ENCODE results near the gene PRRX2.
"Not testable (repeated sequence)": the region's sequence is repeated elsewhere in the genome, so short reads cannot be mapped to it uniquely, and the experiment has no call there.

The PRRX2 gene

GRCh38 chr9:129726322-129727160, 61.1 kb downstream of the PRRX2 start:
- in situ Hi-C loops (cut with MboI; ENCODE audit: low sequenced_read_pairs) = no loop called here

DNA sequence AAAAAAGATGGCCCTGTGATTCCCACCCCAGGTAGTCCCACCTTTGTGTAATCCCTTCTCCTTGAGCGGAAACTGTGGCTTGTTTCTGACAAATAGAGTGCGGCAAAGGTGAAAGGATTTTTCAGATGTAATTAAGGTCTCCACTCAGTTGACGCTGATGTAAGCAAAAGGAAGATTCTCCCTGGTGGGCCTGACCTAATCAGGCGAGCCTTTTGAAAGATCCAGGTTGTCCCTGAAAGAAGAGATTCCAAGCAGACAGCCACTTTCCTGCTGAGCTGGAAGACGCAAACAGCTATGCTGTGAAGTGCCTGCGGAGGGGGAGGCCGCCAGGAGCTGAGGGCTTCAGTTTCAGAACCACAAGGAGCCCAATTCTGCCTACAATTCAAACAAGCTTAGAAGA, 63.3 kb downstream of the PRRX2 start:
- in situ Hi-C loops (cut with MboI; ENCODE audit: low sequenced_read_pairs) = no loop called here

GRCh38 chr9:129731477-129732085, 66.1 kb downstream of the PRRX2 start:
- in situ Hi-C loops (cut with MboI; ENCODE audit: low sequenced_read_pairs) = no loop called here

- in situ Hi-C loops (cut with MboI; ENCODE audit: low sequenced_read_pairs) = no loop called here
Measured at GRCh38 chr9:129732100-129732499, 66.7 kb downstream of the PRRX2 start.

DNA sequence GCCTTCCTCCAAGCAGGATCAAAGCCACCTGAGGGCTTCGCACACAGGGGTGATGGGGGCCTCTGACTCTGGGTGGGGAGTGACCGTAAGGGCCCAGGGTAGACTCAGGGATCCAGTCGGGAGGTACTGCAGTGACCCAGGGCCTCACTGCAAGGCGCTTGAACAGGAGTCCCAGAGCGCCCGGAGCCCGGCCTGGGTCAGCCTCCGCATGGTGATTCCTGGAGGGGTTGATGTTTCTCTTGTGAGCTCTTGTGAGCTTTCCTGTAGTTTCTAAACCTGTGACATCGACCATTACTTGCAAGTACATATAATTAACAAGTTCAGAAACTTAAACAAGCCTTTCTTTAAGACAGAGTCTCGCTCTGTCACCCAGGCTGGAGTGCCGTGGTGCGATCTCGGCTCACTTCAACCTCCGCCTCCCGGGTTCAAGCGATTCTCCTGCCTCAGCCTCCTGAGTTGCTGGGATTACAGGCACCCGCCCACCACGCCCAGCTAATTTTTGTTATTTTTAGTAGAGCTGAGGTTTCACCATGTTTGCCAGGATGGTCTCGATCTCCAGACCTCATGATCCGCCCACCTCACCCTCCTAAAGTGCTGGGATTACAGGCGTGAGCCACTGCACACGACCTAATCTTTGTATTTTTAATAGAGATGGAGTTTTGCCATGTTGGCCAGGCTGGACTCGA, 67.6 kb downstream of the PRRX2 start:
- in situ Hi-C loops (cut with MboI; ENCODE audit: low sequenced_read_pairs) = no loop called here

DNA sequence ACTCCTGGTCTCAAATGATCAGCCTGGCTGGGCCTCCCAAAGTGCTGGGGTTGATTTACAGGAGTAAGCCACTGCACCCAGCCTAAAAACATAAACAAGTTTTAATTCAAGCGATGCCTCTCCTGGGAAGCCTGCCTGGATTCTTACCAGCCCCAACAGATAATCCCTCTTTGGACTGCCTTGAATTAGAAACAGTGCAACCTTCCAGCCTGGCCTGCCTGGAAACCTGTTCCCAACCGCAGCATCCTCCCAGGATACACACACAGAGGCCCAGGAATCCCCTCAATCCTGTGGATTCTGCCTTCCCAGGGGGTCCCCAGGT, 68.1 kb downstream of the PRRX2 start:
- in situ Hi-C loops (cut with MboI; ENCODE audit: low sequenced_read_pairs) = no loop called here

DNA sequence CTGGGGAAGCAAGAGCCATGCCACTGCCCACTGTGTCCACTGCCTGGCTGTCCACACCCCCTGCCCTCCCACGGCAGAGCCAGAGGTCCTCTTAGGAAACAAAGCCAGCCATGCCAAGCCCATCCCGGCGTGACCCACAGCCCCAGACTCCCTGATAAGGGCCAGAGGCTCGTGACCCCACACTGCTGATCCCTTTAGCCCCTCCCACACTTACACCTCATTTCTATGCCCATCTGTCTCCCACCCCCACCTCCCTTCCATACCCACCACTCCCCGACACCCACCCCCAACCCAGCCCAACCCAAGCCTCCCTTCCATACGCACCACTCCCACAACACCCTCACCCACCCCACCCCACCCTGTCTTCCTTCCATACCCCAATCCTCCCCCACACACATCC, 70.1 kb downstream of the PRRX2 start:
- in situ Hi-C loops (cut with MboI; ENCODE audit: low sequenced_read_pairs) = loop anchor here (5.0 kb wide), 1 partner anchor 47 kb away; no protein-coding TSS in a partner anchor

DNA sequence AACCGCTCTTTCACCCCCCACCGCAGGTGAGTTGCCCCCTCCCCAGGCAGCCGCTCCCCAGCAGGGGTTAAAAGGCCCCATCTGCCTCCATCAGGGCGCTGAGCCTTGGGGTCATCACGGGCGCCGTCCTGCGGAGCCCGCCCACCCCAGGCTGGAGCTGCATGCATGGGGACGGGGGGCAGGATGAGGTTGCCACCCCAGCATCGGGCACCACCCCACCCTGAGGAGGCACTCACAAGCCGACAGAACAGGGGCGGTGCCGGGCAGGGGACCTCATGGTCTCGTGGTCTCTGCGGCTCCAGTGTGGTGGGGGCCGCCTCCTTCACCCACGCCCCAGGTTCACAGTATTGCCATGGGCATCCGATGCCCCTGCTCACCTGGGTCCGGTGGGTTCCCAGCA, 70.9 kb downstream of the PRRX2 start:
- in situ Hi-C loops (cut with MboI; ENCODE audit: low sequenced_read_pairs) = loop anchor here (5.0 kb wide), 1 partner anchor 46 kb away; no protein-coding TSS in a partner anchor

DNA sequence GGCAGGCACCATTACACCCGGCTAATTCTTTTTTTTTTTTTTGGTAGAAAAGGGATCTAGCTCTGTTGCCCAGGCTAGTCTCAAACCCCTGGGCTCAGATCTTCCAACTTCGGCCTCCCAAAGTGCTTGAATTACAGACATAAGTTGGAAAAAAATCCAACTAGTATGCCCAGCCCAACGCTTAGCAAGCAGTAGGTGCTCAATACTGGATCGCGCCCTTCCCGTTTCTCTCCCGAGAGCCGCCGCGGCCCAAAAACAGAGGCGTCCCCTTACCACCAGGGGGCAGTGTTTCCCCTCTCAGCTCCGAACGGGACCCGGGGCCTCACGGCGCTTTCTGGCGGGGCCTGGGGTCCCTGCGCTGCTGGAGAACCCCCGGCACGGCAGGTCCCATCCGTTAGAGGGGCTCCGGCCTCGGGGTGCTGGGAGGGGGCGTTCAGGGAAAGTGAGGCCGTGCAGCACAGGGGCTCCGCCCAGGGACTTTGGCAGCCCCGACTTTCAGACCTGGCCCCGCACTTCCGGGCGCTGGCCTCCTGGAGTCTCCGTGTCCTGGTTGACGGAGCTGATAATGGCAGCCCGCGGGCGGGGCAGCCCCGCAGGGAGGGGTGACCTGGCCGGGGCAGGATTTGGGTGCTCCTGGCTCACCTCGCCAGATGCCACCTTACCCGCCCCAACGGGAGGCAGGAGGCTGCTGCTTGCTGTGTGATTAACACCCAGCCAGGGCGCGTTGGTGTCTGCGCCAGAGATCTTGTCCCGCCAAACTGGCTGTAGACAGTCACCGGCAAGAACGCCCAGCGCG, 72.2 kb downstream of the PRRX2 start:
- in situ Hi-C loops (cut with MboI; ENCODE audit: low sequenced_read_pairs) = loop anchor here (5.0 kb wide), 1 partner anchor 45 kb away; no protein-coding TSS in a partner anchor

- in situ Hi-C loops (cut with MboI; ENCODE audit: low sequenced_read_pairs) = loop anchor here (5.0 kb wide), 1 partner anchor 43 kb away; no protein-coding TSS in a partner anchor
Measured at GRCh38 chr9:129739432-129739831, 74.0 kb downstream of the PRRX2 start.

GRCh38 chr9:129740174-129740573, 74.7 kb downstream of the PRRX2 start:
- in situ Hi-C loops (cut with MboI; ENCODE audit: low sequenced_read_pairs) = no loop called here

- in situ Hi-C loops (cut with MboI; ENCODE audit: low sequenced_read_pairs) = no loop called here
Measured at GRCh38 chr9:129740666-129741464, 75.4 kb downstream of the PRRX2 start.

DNA sequence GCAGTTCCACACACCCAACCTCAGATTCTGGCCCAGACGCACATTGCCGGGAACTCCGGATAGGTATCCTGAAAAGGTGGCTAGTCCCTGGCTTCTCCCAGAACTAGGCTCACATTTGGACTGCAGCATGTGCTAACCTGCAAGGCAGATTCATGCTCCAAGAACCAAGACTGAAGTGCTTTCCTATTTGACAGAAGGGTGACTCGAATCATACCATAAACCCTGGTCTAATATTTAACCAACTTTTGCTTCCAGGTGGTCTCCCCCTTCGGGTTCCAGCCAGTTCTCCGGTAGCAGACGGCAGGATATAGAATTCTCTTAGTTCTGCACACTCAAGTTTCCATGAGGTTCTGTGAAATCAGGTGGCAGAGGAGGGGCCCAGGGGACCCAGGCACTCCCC, 79.8 kb downstream of the PRRX2 start:
- in situ Hi-C loops (cut with MboI; ENCODE audit: low sequenced_read_pairs) = no loop called here

GRCh38 chr9:129746092-129746777, 80.8 kb downstream of the PRRX2 start:
- in situ Hi-C loops (cut with MboI; ENCODE audit: low sequenced_read_pairs) = no loop called here

GRCh38 chr9:129748249-129748648, 82.8 kb downstream of the PRRX2 start:
- in situ Hi-C loops (cut with MboI; ENCODE audit: low sequenced_read_pairs) = no loop called here

- in situ Hi-C loops (cut with MboI; ENCODE audit: low sequenced_read_pairs) = not testable (repeated sequence)
Measured at GRCh38 chr9:129749052-129749451, 83.6 kb downstream of the PRRX2 start.

GRCh38 chr9:129749575-129749974, 84.1 kb downstream of the PRRX2 start:
- in situ Hi-C loops (cut with MboI; ENCODE audit: low sequenced_read_pairs) = no loop called here

- in situ Hi-C loops (cut with MboI; ENCODE audit: low sequenced_read_pairs) = no loop called here
Measured at GRCh38 chr9:129750013-129750638, 84.7 kb downstream of the PRRX2 start.

Data from HL-60/S4 treated with phorbol 12-myristate 13-acetate at 8.2 ng/mL for 4 days and 3 days (cell line).